Measurements from ENCODE around the gene PDIA6.
"Not testable (repeated sequence)": the region's sequence is repeated elsewhere in the genome, so short reads cannot be mapped to it uniquely, and the experiment has no call there.

The PDIA6 gene

GRCh38 chr2:10810202-10811161, 2.1 kb downstream of the PDIA6 start:
- no peak for DNase-seq (ENCODE audit: low read depth, low spot score)

GRCh38 chr2:10806543-10806942, 6.0 kb downstream of the PDIA6 start:
- DNase-seq (ENCODE audit: low read depth, low spot score), result no peak

GRCh38 chr2:10805990-10806389, 6.6 kb downstream of the PDIA6 start:
- DNase-seq (ENCODE audit: low read depth, low spot score), result not testable (repeated sequence)

GRCh38 chr2:10802657-10803056, 9.9 kb downstream of the PDIA6 start:
- DNase-seq (ENCODE audit: low read depth, low spot score), result no peak

- no peak for DNase-seq (ENCODE audit: low read depth, low spot score)
Observed at GRCh38 chr2:10800163-10800562, 12.4 kb downstream of the PDIA6 start.

GRCh38 chr2:10798783-10799182, 13.8 kb downstream of the PDIA6 start:
- peak; percentile 23 for DNase-seq (ENCODE audit: low read depth, low spot score)

GRCh38 chr2:10796703-10797102, 15.9 kb downstream of the PDIA6 start:
- DNase-seq (ENCODE audit: low read depth, low spot score), result no peak

GRCh38 chr2:10795508-10796046, 17.0 kb downstream of the PDIA6 start:
- no peak for DNase-seq (ENCODE audit: low read depth, low spot score)

- no peak for DNase-seq (ENCODE audit: low read depth, low spot score)
Observed at GRCh38 chr2:10794876-10795275, 17.7 kb downstream of the PDIA6 start.

GRCh38 chr2:10793816-10794215, 18.8 kb downstream of the PDIA6 start:
- no peak for DNase-seq (ENCODE audit: low read depth, low spot score)

- peak; percentile 54 for DNase-seq (ENCODE audit: low read depth, low spot score)
Observed at GRCh38 chr2:10792660-10793400, 19.8 kb downstream of the PDIA6 start.

GRCh38 chr2:10792001-10792634, 20.5 kb downstream of the PDIA6 start:
- DNase-seq (ENCODE audit: low read depth, low spot score), result no peak

GRCh38 chr2:10790228-10790973, 22.2 kb downstream of the PDIA6 start:
- no peak for DNase-seq (ENCODE audit: low read depth, low spot score)

GRCh38 chr2:10788855-10789254, 23.7 kb downstream of the PDIA6 start:
- no peak for DNase-seq (ENCODE audit: low read depth, low spot score)

GRCh38 chr2:10787176-10787968, 25.2 kb downstream of the PDIA6 start:
- peak; percentile 56 for DNase-seq (ENCODE audit: low read depth, low spot score)

- no peak for DNase-seq (ENCODE audit: low read depth, low spot score)
Observed at GRCh38 chr2:10786240-10786982, 26.2 kb downstream of the PDIA6 start.

- no peak for DNase-seq (ENCODE audit: low read depth, low spot score)
Observed at GRCh38 chr2:10785260-10785659, 27.3 kb downstream of the PDIA6 start.

- DNase-seq (ENCODE audit: low read depth, low spot score), result no peak
Observed at GRCh38 chr2:10784719-10785118, 27.9 kb downstream of the PDIA6 start.

- DNase-seq (ENCODE audit: low read depth, low spot score), result no peak
Observed at GRCh38 chr2:10783421-10783820, 29.2 kb downstream of the PDIA6 start.

GRCh38 chr2:10781746-10782145, 30.8 kb downstream of the PDIA6 start:
- DNase-seq (ENCODE audit: low read depth, low spot score), result no peak
